ENCODE data around the gene APBB1IP. TPM values are rescaled to one million over a fixed set of nuclear protein-coding genes. Genes with fewer than 3 reads are reported as not detected.

The APBB1IP gene
- total RNA-seq, 4 donors from 2014 or later = 1.0 to 4.5 (median 2.7) TPM

DNA sequence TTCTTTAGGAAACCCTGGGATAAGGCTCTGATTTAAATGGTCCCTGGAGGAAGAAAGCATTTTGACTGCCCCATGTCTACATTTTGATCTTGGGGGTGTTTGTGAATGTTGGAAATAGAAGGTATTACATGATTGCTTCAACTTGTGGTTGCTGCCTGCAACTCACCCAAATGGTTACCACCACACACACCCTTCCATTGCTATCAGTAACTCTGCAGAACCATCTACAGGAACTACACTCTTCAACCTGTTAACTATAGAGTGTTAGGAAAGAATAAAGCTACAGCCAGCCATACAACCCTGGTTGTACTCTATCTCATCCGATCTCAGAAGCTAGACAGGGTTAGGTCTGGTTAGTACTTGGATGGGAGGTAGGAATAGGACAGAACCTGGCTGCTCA, 71.2 kb downstream of the APBB1IP start:
- Histone ChIP-seq H3K4me1 (no peaks in the 10 kb centered on the region), H3K27ac (no peak overlapping the region), H3K27me3 (no peaks in the 10 kb centered on the region), H3K4me3 (no peak overlapping the region), H3K36me3 (peaks cover 5% of the 10 kb centered on the region), H3K9me3 (peaks cover 8% of the 10 kb centered on the region)
- no peak for TF ChIP-seq POLR2A (IDR thresholded peaks at IDR 0.05)
- TF ChIP-seq, protein P1, sequence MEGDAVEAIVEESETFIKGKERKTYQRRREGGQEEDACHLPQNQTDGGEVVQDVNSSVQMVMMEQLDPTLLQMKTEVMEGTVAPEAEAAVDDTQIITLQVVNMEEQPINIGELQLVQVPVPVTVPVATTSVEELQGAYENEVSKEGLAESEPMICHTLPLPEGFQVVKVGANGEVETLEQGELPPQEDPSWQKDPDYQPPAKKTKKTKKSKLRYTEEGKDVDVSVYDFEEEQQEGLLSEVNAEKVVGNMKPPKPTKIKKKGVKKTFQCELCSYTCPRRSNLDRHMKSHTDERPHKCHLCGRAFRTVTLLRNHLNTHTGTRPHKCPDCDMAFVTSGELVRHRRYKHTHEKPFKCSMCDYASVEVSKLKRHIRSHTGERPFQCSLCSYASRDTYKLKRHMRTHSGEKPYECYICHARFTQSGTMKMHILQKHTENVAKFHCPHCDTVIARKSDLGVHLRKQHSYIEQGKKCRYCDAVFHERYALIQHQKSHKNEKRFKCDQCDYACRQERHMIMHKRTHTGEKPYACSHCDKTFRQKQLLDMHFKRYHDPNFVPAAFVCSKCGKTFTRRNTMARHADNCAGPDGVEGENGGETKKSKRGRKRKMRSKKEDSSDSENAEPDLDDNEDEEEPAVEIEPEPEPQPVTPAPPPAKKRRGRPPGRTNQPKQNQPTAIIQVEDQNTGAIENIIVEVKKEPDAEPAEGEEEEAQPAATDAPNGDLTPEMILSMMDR (IDR thresholded peaks at IDR 0.05) = no peak
- TF ChIP-seq EP300 (IDR thresholded peaks at IDR 0.05) = no peak
- no peak for TF ChIP-seq POLR2AphosphoS5 (IDR thresholded peaks at IDR 0.05)
- DNase-seq (ENCODE audit: low spot score in 2 of 2) = no peak
- WGBS = 93% methylated on average over 1 of the region's 1 CpG

GRCh38 chr10:26513101-26513500, 75.0 kb downstream of the APBB1IP start:
- H3K4me1 ChIP-seq = no peaks in the 10 kb centered on the region

GRCh38 chr10:26516540-26517101, 78.5 kb downstream of the APBB1IP start:
- Histone ChIP-seq H3K9me3 (peaks cover 8% of the 10 kb centered on the region), H3K4me1 (no peaks in the 10 kb centered on the region), H3K27me3 (no peaks in the 10 kb centered on the region), H3K27ac (no peak overlapping the region), H3K4me3 (no peak overlapping the region), H3K36me3 (peaks cover 5% of the 10 kb centered on the region)
- 33% methylated on average over 11 of the region's 11 CpGs for WGBS
- no peak for DNase-seq (ENCODE audit: low spot score in 2 of 2)
- TF ChIP-seq POLR2AphosphoS5 (IDR thresholded peaks at IDR 0.05) = no peak
- TF ChIP-seq, protein P1 (IDR thresholded peaks at IDR 0.05) = no peak
- TF ChIP-seq EP300 (IDR thresholded peaks at IDR 0.05) = no peak
- no peak for TF ChIP-seq POLR2A (IDR thresholded peaks at IDR 0.05)

More at GRCh38 chr10:26513101-26513500, 75.0 kb downstream of the APBB1IP start:
- H3K4me3 ChIP-seq = no peak overlapping the region
- WGBS = 90% methylated on average over 1 of the region's 1 CpG
- H3K27me3 ChIP-seq = no peaks in the 10 kb centered on the region
- no peak overlapping the region for H3K27ac ChIP-seq
- TF ChIP-seq POLR2AphosphoS5 (IDR thresholded peaks at IDR 0.05) (no peak), EP300 (IDR thresholded peaks at IDR 0.05) (no peak), POLR2A (IDR thresholded peaks at IDR 0.05) (no peak)
- TF ChIP-seq, protein P1 (IDR thresholded peaks at IDR 0.05) = no peak
- DNase-seq (ENCODE audit: low spot score in 2 of 2) = no peak
- peaks cover 5% of the 10 kb centered on the region for H3K36me3 ChIP-seq
- peaks cover 8% of the 10 kb centered on the region for H3K9me3 ChIP-seq

- no peaks in the 10 kb centered on the region for H3K4me1 ChIP-seq
- DNase-seq (ENCODE audit: low spot score in 2 of 2) = no peak
- peaks cover 8% of the 10 kb centered on the region for H3K9me3 ChIP-seq
- no peak overlapping the region for H3K27ac ChIP-seq
- TF ChIP-seq EP300 (IDR thresholded peaks at IDR 0.05) (no peak), POLR2AphosphoS5 (IDR thresholded peaks at IDR 0.05) (no peak), POLR2A (IDR thresholded peaks at IDR 0.05) (no peak)
- TF ChIP-seq, protein P1 (IDR thresholded peaks at IDR 0.05) = no peak
- H3K36me3 ChIP-seq = peaks cover 5% of the 10 kb centered on the region
- H3K27me3 ChIP-seq = no peaks in the 10 kb centered on the region
- H3K4me3 ChIP-seq = no peak overlapping the region
- 84% methylated on average over 9 of the region's 9 CpGs for WGBS
Measured at GRCh38 chr10:26517141-26517867, 79.2 kb downstream of the APBB1IP start.

DNA sequence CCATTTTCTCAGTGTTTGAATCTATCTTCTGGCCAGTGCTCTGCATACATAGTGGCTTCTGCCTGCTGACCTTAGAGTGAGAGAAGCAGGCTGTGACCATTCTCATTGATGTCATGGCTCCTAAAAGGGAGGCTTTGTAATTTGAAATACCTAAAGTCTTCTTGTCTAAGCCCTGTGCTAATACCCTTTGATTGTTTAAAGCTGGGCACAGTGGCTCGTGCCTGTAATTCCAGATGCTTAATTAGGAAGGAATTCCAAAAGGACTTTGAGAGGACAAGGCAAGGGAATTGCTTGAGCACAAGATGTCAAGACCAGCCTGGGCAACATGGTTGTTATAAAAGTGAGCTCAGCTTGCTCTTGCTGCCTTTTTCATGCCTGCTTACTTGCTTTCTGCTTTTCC, 81.7 kb downstream of the APBB1IP start:
- Histone ChIP-seq H3K4me3 (no peak overlapping the region), H3K9me3 (no peaks in the 10 kb centered on the region), H3K36me3 (no peaks in the 10 kb centered on the region), H3K27ac (no peak overlapping the region), H3K4me1 (no peaks in the 10 kb centered on the region), H3K27me3 (no peaks in the 10 kb centered on the region)
- no peak for DNase-seq (ENCODE audit: low spot score in 2 of 2)
- WGBS = 53% methylated on average over 1 of the region's 1 CpG
- TF ChIP-seq POLR2AphosphoS5 (IDR thresholded peaks at IDR 0.05) = no peak
- TF ChIP-seq, protein P1 (IDR thresholded peaks at IDR 0.05) = no peak
- no peak for TF ChIP-seq EP300 (IDR thresholded peaks at IDR 0.05)
- no peak for TF ChIP-seq POLR2A (IDR thresholded peaks at IDR 0.05)
